Lung (tissue), 12 donors: ENCODE results near the gene ADAMTS15. TPM values are rescaled to one million over a fixed set of nuclear protein-coding genes. Genes with fewer than 3 reads are reported as not detected.

Experiments used
- ATAC-seq: fragments of 200-7000 bp; cut with Tn5 transposase; one replicate; pipeline ENCODE4 v1.9.1; 2020; ENCODE audit warnings: moderate number of reproducible peaks; ENCODE audit not compliant: insufficient read depth, low FRiP score
- DNase-seq, 3 donors: peaks; one replicate each; pipeline ENCODE4 v3.0.0-alpha.2; 2013 to 2017
- H3K27ac ChIP-seq, 2 donors: one replicate each; pipeline ENCODE4 v1.5.1; 2013; ENCODE audit warnings: mild to moderate bottlenecking in 2 of 2, moderate library complexity in 2 of 2, control low read depth in 1 of 2, inconsistent platforms in 1 of 2, low read depth in 1 of 2, low read length in 1 of 2
- H3K27me3 ChIP-seq, 3 donors: one replicate each; pipeline ENCODE4 v1.5.1; 2013; ENCODE audit warnings: low read length in 2 of 3; ENCODE audit not compliant: control insufficient read depth in 3 of 3, insufficient read depth in 3 of 3
- H3K36me3 ChIP-seq, 4 donors: one replicate each; pipeline ENCODE4 v1.5.1; 2013; ENCODE audit warnings: low read length in 4 of 4, mild to moderate bottlenecking in 1 of 4, moderate library complexity in 1 of 4; ENCODE audit not compliant: control insufficient read depth in 4 of 4, insufficient read depth in 4 of 4
- H3K4me1 ChIP-seq, 5 donors: one replicate each; pipeline ENCODE4 v1.5.1; 2013; ENCODE audit warnings: low read length in 5 of 5, mild to moderate bottlenecking in 2 of 5, moderate library complexity in 1 of 5; ENCODE audit not compliant: control insufficient read depth in 5 of 5, insufficient read depth in 5 of 5
- H3K4me3 ChIP-seq: one replicate; pipeline ENCODE4 v1.5.1; 2013; ENCODE audit warnings: mild to moderate bottlenecking, control low read depth, moderate library complexity
- H3K9ac ChIP-seq, 2 donors: one replicate each; pipeline ENCODE4 v1.5.1; 2013; ENCODE audit warnings: low read length in 2 of 2, control low read depth in 1 of 2; ENCODE audit not compliant: insufficient read depth in 1 of 2
- H3K9me3 ChIP-seq, 4 donors: one replicate each; pipeline ENCODE4 v1.5.1; 2013; ENCODE audit warnings: low read length in 3 of 4, mild to moderate bottlenecking in 1 of 4, moderate library complexity in 1 of 4; ENCODE audit not compliant: control insufficient read depth in 4 of 4, insufficient read depth in 3 of 4
- WGBS, 2 donors: extraction: QIAGEN DNeasy Blood & Tissue Kit; methylation state at CpG; one replicate each; pipeline ENCODE4 v1.1.7; 2013; 5-methylcytosine and 5-hydroxymethylcytosine counted together
- polyA plus RNA-seq, 2 donors: library from polyadenylated mRNA; stranded (reverse); fragments of 200-250 nt; gene quantifications; one replicate each; pipeline ENCODE4 v1.2.1, GENCODE V29; 2013
- total RNA-seq, 2 donors: library from RNA; depleted of rRNA in 1 of 2; stranded (reverse); fragments of >200 nt in 1 of 2; gene quantifications; one replicate each; pipeline ENCODE4 v1.2.1, GENCODE V29; 2014 to 2021
- TF ChIP-seq, protein P1 (sequence below): IDR thresholded peaks from 2 replicates; pipeline ENCODE4 v1.5.1; 2012; ENCODE audit warnings: mild to moderate bottlenecking; ENCODE audit errors: control extremely low read depth, extremely low read depth
- donor health status: control.
- donor health status: control.
- donor health status: Bipolar disorder and iron deficiency.
- donor health status: healthy.
- donor health status: DM: yes; HTN: yes; CAD: no.

The ADAMTS15 gene
- total and polyA plus RNA-seq, 4 donors: 4.4 to 22.9 (median 13.3) TPM

DNA sequence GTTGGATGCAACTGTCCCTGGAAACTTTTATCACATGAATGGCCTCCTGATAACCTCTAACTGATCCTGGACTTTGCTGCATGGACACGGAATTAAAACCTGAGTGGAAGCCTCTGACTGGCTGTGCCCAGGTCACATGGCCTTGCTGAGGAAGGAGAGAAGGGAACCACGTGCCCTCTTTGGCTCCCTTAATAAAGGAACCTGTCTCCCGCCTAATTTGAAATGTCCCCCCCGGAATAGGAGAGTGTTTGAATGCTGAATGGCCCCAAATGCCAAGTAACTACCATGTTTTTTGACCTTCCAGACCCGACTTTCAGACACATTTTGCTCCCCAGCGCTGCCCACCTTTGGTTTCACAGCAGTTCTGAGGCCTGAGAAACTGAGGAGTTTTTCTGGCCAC lies 76.9 kb downstream of the ADAMTS15 start:
- DNase-seq (no peak), ATAC-seq (no peak)
- WGBS, 2 donors: 89 to 95% methylated on average over 6 of the region's 6 CpGs
- Histone ChIP-seq H3K4me1 (peaks cover 7 to 39% (median 19%) of the 10 kb centered on the region in 5 donors), H3K9me3 (peaks cover 0 to under 1% (median 0%) of the 10 kb centered on the region in 4 donors), H3K27me3 (no peaks in the 10 kb centered on the region), H3K36me3 (no peaks in the 10 kb centered on the region), H3K9ac (no peak overlapping the region), H3K4me3 (no peak overlapping the region), H3K27ac (peak overlapping the region in 1 of 2 donors; percentile 5)
- TF ChIP-seq, protein P1, sequence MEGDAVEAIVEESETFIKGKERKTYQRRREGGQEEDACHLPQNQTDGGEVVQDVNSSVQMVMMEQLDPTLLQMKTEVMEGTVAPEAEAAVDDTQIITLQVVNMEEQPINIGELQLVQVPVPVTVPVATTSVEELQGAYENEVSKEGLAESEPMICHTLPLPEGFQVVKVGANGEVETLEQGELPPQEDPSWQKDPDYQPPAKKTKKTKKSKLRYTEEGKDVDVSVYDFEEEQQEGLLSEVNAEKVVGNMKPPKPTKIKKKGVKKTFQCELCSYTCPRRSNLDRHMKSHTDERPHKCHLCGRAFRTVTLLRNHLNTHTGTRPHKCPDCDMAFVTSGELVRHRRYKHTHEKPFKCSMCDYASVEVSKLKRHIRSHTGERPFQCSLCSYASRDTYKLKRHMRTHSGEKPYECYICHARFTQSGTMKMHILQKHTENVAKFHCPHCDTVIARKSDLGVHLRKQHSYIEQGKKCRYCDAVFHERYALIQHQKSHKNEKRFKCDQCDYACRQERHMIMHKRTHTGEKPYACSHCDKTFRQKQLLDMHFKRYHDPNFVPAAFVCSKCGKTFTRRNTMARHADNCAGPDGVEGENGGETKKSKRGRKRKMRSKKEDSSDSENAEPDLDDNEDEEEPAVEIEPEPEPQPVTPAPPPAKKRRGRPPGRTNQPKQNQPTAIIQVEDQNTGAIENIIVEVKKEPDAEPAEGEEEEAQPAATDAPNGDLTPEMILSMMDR: no peak

Other genes starting within 250 kb of the ADAMTS15 start
- 10 to 100 TPM; 30.1 to 72.7 TPM for gene ZBTB44, start 133.7 kb upstream of the ADAMTS15 start, total RNA-seq
- 10 to 100 TPM in 1 of 2 donors, 1 to 10 TPM in 1; 8.6 to 11.4 TPM for gene ZBTB44, start 133.7 kb upstream of the ADAMTS15 start, polyA plus RNA-seq
- gene ADAMTS8, start 20.0 kb upstream of the ADAMTS15 start, total RNA-seq: 10 to 100 TPM; 11.3 to 47.7 TPM
- 10 to 100 TPM; 18.3 to 25.9 TPM for gene ADAMTS8, start 20.0 kb upstream of the ADAMTS15 start, polyA plus RNA-seq